ENCODE results near the gene RAB4B.

Gene RAB4B

DNA sequence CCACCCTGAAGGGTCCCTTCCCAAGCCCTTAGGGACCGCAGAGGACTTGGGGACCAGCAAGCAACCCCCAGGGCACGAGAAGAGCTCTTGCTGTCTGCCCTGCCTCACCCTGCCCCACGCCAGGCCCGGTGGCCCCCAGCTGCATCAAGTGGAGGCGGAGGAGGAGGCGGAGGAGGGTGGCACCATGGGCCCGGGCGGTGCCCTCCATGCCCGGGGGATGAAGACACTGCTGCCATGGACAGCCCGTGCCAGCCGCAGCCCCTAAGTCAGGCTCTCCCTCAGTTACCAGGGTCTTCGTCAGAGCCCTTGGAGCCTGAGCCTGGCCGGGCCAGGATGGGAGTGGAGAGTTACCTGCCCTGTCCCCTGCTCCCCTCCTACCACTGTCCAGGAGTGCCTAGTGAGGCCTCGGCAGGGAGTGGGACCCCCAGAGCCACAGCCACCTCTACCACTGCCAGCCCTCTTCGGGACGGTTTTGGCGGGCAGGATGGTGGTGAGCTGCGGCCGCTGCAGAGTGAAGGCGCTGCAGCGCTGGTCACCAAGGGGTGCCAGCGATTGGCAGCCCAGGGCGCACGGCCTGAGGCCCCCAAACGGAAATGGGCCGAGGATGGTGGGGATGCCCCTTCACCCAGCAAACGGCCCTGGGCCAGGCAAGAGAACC lies 22.4 kb downstream of the RAB4B start:
- no peak for DNase-seq (ENCODE audit: low read depth)
- peak overlapping the region; percentile 68 for H3K4me3 ChIP-seq (ENCODE audit: low read depth, low read length)
- TF ChIP-seq, protein P1, sequence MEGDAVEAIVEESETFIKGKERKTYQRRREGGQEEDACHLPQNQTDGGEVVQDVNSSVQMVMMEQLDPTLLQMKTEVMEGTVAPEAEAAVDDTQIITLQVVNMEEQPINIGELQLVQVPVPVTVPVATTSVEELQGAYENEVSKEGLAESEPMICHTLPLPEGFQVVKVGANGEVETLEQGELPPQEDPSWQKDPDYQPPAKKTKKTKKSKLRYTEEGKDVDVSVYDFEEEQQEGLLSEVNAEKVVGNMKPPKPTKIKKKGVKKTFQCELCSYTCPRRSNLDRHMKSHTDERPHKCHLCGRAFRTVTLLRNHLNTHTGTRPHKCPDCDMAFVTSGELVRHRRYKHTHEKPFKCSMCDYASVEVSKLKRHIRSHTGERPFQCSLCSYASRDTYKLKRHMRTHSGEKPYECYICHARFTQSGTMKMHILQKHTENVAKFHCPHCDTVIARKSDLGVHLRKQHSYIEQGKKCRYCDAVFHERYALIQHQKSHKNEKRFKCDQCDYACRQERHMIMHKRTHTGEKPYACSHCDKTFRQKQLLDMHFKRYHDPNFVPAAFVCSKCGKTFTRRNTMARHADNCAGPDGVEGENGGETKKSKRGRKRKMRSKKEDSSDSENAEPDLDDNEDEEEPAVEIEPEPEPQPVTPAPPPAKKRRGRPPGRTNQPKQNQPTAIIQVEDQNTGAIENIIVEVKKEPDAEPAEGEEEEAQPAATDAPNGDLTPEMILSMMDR (IDR thresholded peaks at IDR 0.05; ENCODE audit: control insufficient read depth, extremely low read depth, insufficient read depth) = no peak

DNA sequence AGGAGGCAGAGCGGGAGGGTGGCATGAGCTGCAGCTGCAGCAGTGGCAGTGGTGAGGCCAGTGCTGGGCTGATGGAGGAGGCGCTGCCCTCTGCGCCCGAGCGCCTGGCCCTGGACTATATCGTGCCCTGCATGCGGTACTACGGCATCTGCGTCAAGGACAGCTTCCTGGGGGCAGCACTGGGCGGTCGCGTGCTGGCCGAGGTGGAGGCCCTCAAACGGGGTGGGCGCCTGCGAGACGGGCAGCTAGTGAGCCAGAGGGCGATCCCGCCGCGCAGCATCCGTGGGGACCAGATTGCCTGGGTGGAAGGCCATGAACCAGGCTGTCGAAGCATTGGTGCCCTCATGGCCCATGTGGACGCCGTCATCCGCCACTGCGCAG lies 22.9 kb downstream of the RAB4B start:
- H3K4me3 ChIP-seq (ENCODE audit: low read depth, low read length) = no peak overlapping the region
- no peak for DNase-seq (ENCODE audit: low read depth)
- TF ChIP-seq, protein P1 (IDR thresholded peaks at IDR 0.05; ENCODE audit: control insufficient read depth, extremely low read depth, insufficient read depth) = no peak

DNA sequence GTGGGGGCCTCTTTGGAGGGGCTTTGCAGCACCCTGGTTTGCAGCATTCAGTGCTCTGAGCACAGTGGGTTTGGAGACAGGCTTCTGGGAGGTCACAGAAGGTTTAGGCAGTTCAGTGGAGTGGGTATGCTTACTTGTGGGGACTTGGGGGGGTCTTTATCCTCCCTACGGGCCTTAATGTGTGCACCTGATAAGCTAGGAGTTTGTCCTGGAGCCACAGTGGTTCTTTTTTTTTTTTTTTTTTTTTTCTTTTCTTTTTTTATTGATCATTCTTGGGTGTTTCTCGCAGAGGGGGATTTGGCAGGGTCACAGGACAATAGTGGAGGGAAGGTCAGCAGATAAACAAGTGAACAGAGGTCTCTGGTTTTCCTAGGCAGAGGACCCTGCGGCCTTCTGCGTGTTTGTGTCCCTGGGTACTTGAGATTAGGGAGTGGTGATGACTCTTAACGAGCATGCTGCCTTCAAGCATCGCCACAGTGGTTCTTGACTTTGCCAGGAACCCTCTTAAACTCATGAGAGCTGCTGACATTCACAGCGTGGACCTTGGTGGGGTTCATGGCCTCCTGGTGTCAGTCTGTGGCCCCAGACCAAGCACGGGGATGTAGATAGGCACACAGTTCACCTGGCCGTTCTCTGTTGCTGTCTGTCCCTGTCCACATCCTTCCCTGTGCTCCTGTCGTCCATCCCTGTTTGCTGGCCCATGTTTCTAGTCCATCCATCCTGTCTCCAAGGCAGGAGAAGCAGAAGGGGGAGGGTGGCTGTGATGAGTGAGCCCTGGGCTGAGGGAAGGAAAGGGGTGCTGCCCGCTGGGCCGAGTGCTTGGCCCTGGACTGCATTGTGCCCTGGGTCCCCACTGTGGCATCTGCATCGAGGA lies 23.6 kb downstream of the RAB4B start:
- TF ChIP-seq, protein P1 (IDR thresholded peaks at IDR 0.05; ENCODE audit: control insufficient read depth, extremely low read depth, insufficient read depth) = no peak
- no peak for DNase-seq (ENCODE audit: low read depth)
- no peak overlapping the region for H3K4me3 ChIP-seq (ENCODE audit: low read depth, low read length)

DNA sequence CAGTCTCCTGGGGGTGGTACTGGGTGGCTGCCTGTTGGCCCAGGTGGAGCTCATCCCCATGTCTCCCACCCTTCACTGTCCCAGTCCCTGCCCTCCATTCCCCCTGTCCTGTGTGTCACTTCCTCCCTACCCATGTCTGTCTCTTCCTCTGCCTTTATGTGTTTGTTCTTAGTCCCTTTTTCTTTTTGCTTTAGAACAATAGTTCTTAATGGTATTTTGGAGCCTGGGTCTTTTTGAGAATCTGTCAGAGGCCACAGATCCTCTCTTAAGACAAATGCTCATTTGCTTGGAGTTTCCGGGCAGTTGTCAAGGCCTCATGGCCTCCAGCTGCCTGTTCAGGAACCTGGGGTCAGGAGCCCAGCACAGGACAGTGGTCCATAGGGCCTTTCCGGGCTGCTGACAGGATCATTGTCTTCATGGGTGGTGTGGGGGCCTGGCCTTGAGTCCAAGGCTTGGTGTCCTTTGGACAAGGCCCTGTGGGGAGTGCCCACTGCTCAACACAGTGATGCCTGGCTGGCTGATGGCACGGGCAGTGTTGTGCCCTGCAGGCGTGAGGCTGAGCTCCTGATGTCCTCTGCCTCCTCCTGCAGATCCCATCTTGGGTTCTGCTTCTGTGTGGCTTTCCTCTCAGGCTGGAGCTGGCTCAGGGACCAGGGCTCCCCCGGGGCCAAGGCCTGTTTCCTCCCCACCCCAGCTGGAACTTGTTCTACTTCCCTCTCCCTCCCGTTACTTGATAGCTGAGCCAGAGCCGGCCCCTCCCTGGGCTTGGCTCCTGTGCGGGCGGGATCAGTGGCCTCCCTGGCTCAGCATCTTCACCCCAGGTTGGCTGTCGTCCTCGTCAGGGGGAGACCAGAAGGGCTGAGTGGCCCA lies 24.5 kb downstream of the RAB4B start:
- no peak for DNase-seq (ENCODE audit: low read depth)
- no peak overlapping the region for H3K4me3 ChIP-seq (ENCODE audit: low read depth, low read length)
- TF ChIP-seq, protein P1 (IDR thresholded peaks at IDR 0.05; ENCODE audit: control insufficient read depth, extremely low read depth, insufficient read depth) = no peak

DNA sequence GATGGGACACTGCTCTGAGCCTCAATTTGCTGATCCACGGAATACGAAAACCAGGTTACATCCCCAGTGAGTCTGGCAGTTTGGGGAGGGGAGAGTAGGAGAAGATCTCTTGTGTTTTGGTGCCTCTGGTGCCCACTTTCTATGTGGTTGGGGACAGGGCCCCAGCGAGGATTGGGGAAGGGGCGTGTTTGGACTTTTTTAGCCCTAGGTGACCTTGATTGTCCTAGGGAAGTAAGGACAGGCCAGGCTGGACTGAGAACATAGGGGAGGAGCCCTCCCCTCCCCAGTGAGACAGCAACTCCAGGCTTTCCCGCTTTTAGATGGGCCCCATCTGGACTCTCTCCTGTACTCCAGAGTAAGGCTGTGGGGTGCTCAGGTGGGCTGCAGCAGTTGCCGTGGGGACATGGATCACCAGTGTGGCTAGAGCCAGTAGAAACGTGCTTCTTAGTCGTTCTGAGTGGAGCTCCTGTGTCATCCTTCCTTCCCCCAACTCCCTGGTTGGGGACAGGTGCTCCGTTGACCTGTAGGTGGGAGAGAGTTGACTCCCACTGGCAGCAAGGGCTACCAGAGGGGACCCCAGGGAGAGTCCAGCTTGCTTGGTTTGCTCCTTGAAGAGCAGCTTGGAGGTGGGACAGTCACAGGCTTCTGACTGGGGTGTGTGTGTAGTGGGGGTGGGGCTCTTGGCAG lies 25.3 kb downstream of the RAB4B start:
- DNase-seq (ENCODE audit: low read depth) = no peak
- peak overlapping the region; percentile 41 for H3K4me3 ChIP-seq (ENCODE audit: low read depth, low read length)
- TF ChIP-seq, protein P1 (IDR thresholded peaks at IDR 0.05; ENCODE audit: control insufficient read depth, extremely low read depth, insufficient read depth) = no peak
